Endothelial cell of umbilical vein (primary cell): ENCODE measurements around the gene CTAG1A.
"Not testable (repeated sequence)": the region's sequence is repeated elsewhere in the genome, so short reads cannot be mapped to it uniquely, and the experiment has no call there.

Source experiments
- EZH2 ChIP-seq: IDR thresholded peaks from 2 replicates; pipeline ENCODE4 v1.6.1; 2012; ENCODE audit warnings: borderline replicate concordance, low read depth, mild to moderate bottlenecking, moderate library complexity, low read length, inconsistent platforms; ENCODE audit not compliant: severe bottlenecking
- MYC ChIP-seq: IDR thresholded peaks from one replicate; pipeline ENCODE4 v1.6.1; 2011; ENCODE audit warnings: mild to moderate bottlenecking, low read depth, low read length
- POLR2A ChIP-seq: IDR thresholded peaks from 2 replicates; pipeline ENCODE4 v1.6.1; 2012; ENCODE audit warnings: low read depth, mild to moderate bottlenecking, control low read depth, low read length
- TF ChIP-seq, protein P1 (sequence below), 2 donors: IDR thresholded peaks; 1 replicate in 1 of 2; 2 replicates in 1 of 2; pipeline ENCODE4 v1.5.1; 2011; ENCODE audit warnings: low read length in 2 of 2, mild to moderate bottlenecking in 2 of 2, moderate library complexity in 2 of 2, control low read depth in 1 of 2, inconsistent platforms in 1 of 2, low read depth in 1 of 2; ENCODE audit not compliant: insufficient read depth in 1 of 2; ENCODE audit errors: extremely low read depth in 1 of 2

DNA sequence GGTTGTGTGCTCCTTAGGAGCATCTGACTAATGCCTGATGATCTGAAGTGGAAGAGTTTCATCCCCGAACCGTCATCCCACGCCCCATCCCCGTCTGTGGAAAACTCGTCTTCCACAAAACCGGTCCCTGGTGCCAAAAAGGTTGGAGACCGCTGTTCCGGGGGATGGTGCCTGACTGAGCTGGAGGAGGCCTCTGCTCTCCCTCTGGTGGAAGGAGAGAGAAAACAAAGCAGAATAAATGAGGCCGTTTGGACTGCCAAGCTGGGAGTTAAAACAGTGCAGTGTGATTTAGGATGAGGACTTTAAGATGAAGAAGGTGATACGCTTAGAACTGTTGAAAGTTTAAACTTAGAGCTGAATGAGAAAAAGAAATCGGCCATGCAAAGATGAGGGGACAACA is 48.7 kb downstream of the CTAG1A start:
- TF ChIP-seq, protein P1, sequence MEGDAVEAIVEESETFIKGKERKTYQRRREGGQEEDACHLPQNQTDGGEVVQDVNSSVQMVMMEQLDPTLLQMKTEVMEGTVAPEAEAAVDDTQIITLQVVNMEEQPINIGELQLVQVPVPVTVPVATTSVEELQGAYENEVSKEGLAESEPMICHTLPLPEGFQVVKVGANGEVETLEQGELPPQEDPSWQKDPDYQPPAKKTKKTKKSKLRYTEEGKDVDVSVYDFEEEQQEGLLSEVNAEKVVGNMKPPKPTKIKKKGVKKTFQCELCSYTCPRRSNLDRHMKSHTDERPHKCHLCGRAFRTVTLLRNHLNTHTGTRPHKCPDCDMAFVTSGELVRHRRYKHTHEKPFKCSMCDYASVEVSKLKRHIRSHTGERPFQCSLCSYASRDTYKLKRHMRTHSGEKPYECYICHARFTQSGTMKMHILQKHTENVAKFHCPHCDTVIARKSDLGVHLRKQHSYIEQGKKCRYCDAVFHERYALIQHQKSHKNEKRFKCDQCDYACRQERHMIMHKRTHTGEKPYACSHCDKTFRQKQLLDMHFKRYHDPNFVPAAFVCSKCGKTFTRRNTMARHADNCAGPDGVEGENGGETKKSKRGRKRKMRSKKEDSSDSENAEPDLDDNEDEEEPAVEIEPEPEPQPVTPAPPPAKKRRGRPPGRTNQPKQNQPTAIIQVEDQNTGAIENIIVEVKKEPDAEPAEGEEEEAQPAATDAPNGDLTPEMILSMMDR (IDR thresholded peaks at IDR 0.05; ENCODE audit: extremely low read depth in 1 of 2, insufficient read depth in 1 of 2, low read depth in 1 of 2, low read length in 2 of 2), result not testable (repeated sequence)
- TF ChIP-seq POLR2A, MYC, EZH2: not testable (repeated sequence)
